ENCODE data around the gene GPR132. TPM values are rescaled to one million over a fixed set of nuclear protein-coding genes. Genes with fewer than 3 reads are reported as not detected.

The GPR132 gene
- total and polyA plus RNA-seq, 2 donors from 2014 or later = 0.17 to 4.2 TPM

DNA sequence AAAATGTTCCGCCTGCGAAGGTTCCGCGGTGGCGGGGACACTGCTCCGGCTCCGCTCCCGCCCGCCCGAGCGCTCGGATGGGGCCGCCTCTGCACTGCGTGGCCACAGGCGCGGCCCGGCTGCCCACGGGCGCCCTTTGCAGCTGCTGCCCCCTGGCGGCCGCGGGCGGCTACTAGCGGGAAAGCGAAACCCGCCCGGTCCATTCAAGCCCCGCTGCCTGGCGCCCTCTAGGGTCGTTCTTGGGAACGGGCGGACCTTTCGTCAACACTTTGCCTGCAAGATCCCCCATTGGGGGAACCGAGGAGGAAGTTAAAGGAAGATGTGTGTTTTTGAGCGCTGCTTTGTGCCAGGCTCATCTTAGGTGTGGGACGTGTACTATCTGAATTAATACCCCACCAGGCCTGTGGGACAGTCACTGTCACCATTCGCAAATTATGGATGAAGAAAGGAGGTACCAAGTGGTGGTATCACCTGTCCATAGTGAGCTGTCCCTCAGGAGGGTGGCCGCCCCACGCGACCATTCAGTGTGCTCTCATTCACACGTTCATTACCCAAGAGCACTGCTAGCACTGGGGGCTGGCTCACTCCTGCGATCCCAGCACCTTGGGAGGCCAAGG, 19.4 kb downstream of the GPR132 start:
- Histone ChIP-seq H3K9me3 (ENCODE audit: control insufficient read depth in 2 of 3, insufficient read depth in 1 of 3, low read length in 3 of 3) (no peaks in the 10 kb centered on the region), H3K9ac (ENCODE audit: low read length in 3 of 3) (no peak overlapping the region), H3K27ac (ENCODE audit: low read depth in 2 of 2, low read length in 2 of 2) (peak overlapping the region in 1 of 2 donors; percentile 7), H3K27me3 (ENCODE audit: control insufficient read depth, insufficient read depth, low read length) (no peaks in the 10 kb centered on the region), H3K4me3 (ENCODE audit: low read length in 3 of 3) (no peak overlapping the region), H3K4me1 (ENCODE audit: control insufficient read depth in 2 of 3, insufficient read depth in 2 of 3, low read depth in 1 of 3, low read length in 3 of 3) (peaks cover 0 to 11% (median 0%) of the 10 kb centered on the region in 3 donors), H3K36me3 (ENCODE audit: control insufficient read depth in 2 of 3, insufficient read depth in 3 of 3, low read length in 3 of 3) (no peaks in the 10 kb centered on the region)
- intact Hi-C loops (cut with DNase I) = loop anchor here (10.0 kb wide), 1 partner anchor 71 kb away; the partner anchor contains the start of gene AHNAK2
- peak; percentile 87 to 94 (median 91) for DNase-seq
- FAIRE-seq = no peak
- TF ChIP-seq, protein P1, sequence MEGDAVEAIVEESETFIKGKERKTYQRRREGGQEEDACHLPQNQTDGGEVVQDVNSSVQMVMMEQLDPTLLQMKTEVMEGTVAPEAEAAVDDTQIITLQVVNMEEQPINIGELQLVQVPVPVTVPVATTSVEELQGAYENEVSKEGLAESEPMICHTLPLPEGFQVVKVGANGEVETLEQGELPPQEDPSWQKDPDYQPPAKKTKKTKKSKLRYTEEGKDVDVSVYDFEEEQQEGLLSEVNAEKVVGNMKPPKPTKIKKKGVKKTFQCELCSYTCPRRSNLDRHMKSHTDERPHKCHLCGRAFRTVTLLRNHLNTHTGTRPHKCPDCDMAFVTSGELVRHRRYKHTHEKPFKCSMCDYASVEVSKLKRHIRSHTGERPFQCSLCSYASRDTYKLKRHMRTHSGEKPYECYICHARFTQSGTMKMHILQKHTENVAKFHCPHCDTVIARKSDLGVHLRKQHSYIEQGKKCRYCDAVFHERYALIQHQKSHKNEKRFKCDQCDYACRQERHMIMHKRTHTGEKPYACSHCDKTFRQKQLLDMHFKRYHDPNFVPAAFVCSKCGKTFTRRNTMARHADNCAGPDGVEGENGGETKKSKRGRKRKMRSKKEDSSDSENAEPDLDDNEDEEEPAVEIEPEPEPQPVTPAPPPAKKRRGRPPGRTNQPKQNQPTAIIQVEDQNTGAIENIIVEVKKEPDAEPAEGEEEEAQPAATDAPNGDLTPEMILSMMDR (IDR thresholded peaks at IDR 0.05; ENCODE audit: borderline replicate concordance, extremely low read depth, insufficient read depth) = peak; percentile 99

DNA sequence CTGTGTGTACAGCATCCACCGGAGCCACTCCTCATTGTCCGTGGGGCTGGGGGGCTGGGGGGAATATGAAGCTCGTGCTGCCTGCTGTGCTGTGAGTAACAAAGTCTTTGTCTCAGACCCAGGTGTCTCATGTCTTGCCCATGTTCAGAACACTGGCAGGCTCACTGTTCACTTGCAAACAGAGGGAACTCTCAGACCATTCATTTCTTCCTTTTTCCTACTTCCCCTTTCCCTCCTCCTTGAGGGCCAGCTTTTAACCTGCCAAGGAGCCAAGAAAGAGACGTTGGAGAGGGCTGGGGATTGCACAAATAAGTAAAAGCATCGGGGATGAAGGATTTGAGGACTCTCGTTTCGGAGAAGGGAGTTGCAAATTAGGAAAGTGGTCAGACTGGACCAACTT, 21.6 kb downstream of the GPR132 start:
- no peaks in the 10 kb centered on the region for H3K36me3 ChIP-seq (ENCODE audit: control insufficient read depth in 2 of 3, insufficient read depth in 3 of 3, low read length in 3 of 3)
- no peaks in the 10 kb centered on the region for H3K9me3 ChIP-seq (ENCODE audit: control insufficient read depth in 2 of 3, insufficient read depth in 1 of 3, low read length in 3 of 3)
- DNase-seq (no peak), FAIRE-seq (no peak)
- TF ChIP-seq, protein P1 (IDR thresholded peaks at IDR 0.05; ENCODE audit: borderline replicate concordance, extremely low read depth, insufficient read depth) = no peak
- no peak overlapping the region for H3K27ac ChIP-seq (ENCODE audit: low read depth in 2 of 2, low read length in 2 of 2)
- H3K9ac ChIP-seq (ENCODE audit: low read length in 3 of 3) = no peak overlapping the region
- H3K27me3 ChIP-seq (ENCODE audit: control insufficient read depth, insufficient read depth, low read length) = no peaks in the 10 kb centered on the region
- peaks cover 0 to 6% (median 0%) of the 10 kb centered on the region in 3 donors for H3K4me1 ChIP-seq (ENCODE audit: control insufficient read depth in 2 of 3, insufficient read depth in 2 of 3, low read depth in 1 of 3, low read length in 3 of 3)
- no peak overlapping the region for H3K4me3 ChIP-seq (ENCODE audit: low read length in 3 of 3)
- intact Hi-C loops (cut with DNase I) = loop anchor here (10.0 kb wide), 1 partner anchor 69 kb away; the partner anchor contains the start of gene AHNAK2

DNA sequence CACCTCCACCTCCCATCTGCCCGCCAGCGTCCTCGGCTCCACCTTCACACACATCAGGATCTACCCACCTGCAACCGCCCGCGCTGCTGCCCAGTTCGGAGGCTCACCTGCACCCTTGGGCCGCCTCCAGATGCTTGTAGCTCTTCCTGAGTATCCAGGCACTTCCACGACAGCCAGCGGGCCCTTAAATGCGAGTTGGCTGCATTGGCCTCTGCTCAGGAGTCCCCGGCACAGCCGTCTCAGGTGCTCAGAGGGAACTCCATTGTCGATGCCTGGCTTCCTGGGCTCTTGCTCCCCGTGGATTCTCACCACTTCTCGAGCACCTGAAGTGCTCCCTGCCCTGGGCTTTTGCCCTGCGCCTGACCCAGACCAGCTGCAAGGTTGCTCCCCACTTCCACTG, 22.4 kb downstream of the GPR132 start:
- Histone ChIP-seq H3K4me3 (ENCODE audit: low read length in 3 of 3) (no peak overlapping the region), H3K36me3 (ENCODE audit: control insufficient read depth in 2 of 3, insufficient read depth in 3 of 3, low read length in 3 of 3) (no peaks in the 10 kb centered on the region), H3K4me1 (ENCODE audit: control insufficient read depth in 2 of 3, insufficient read depth in 2 of 3, low read depth in 1 of 3, low read length in 3 of 3) (peaks cover 0 to 6% (median 0%) of the 10 kb centered on the region in 3 donors), H3K27me3 (ENCODE audit: control insufficient read depth, insufficient read depth, low read length) (no peaks in the 10 kb centered on the region), H3K27ac (ENCODE audit: low read depth in 2 of 2, low read length in 2 of 2) (no peak overlapping the region), H3K9ac (ENCODE audit: low read length in 3 of 3) (no peak overlapping the region), H3K9me3 (ENCODE audit: control insufficient read depth in 2 of 3, insufficient read depth in 1 of 3, low read length in 3 of 3) (no peaks in the 10 kb centered on the region)
- TF ChIP-seq, protein P1 (IDR thresholded peaks at IDR 0.05; ENCODE audit: borderline replicate concordance, extremely low read depth, insufficient read depth) = no peak
- FAIRE-seq (no peak), DNase-seq (peak in 1 of 5 donors; percentile 66)
- intact Hi-C loops (cut with DNase I) = loop anchor here (10.0 kb wide), 1 partner anchor 68 kb away; the partner anchor contains the start of gene AHNAK2
